Measurements from ENCODE around the gene CHST8. TPM values are rescaled to one million over a fixed set of nuclear protein-coding genes. Genes with fewer than 3 reads are reported as not detected.

Gene CHST8
- total RNA-seq, 1 experiment from 2014 or later, result 33.5 TPM

DNA sequence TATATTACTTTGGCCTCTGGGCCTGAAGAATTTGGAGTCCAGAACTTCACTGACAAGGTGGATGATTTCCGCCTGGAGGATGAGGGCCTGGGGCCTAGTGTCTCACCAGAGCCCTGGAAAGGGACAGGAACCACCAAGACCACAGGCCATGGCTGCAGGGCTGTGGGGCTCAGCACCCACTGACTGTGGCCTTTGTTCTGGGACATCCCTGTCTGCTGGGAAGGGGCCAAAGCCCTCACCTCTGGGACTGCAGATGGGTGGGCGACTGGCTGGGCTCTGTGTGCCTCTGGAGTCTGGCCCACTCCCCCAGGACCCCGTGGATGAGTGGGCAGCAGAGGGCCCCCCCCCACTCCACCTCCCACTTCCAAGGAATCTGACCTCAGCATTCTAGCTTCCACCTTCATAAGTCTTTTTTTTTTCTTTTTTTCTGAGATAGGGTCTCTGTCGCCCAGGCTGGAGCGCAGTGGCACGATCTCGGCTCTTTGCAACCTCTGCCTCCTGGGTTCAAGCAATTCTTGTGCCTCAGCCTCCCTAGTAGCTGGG is 20.3 kb downstream of the CHST8 start:
- CTCF ChIA-PET, result no interaction called here
- no peaks in the 10 kb centered on the region for H3K27me3 Mint-ChIP-seq (ENCODE audit: low read depth)
- no peak overlapping the region for H3K4me3 Mint-ChIP-seq
- POLR2A ChIA-PET, result no interaction called here
- no peaks in the 10 kb centered on the region for H3K36me3 Mint-ChIP-seq
- TF ChIP-seq ZNF232 (CRISPR knock-in tag; IDR thresholded peaks at IDR 0.05) (no peak), JUN (CRISPR knock-in tag; IDR thresholded peaks at IDR 0.05) (no peak), ATF6 (CRISPR knock-in tag; IDR thresholded peaks at IDR 0.05) (no peak), HMGXB4 (CRISPR knock-in tag; IDR thresholded peaks at IDR 0.05) (no peak), ZNF138 (CRISPR knock-in tag; conservative IDR thresholded peaks at IDR 0.05) (no peak), ATF3 (CRISPR knock-in tag; conservative IDR thresholded peaks at IDR 0.05) (no peak), SP1 (CRISPR knock-in tag; conservative IDR thresholded peaks at IDR 0.05) (no peak), ZBTB21 (CRISPR knock-in tag; IDR thresholded peaks at IDR 0.05; ENCODE audit: borderline replicate concordance) (no peak), CREM (CRISPR knock-in tag; IDR thresholded peaks at IDR 0.05) (no peak)
- TF ChIP-seq, protein P1, sequence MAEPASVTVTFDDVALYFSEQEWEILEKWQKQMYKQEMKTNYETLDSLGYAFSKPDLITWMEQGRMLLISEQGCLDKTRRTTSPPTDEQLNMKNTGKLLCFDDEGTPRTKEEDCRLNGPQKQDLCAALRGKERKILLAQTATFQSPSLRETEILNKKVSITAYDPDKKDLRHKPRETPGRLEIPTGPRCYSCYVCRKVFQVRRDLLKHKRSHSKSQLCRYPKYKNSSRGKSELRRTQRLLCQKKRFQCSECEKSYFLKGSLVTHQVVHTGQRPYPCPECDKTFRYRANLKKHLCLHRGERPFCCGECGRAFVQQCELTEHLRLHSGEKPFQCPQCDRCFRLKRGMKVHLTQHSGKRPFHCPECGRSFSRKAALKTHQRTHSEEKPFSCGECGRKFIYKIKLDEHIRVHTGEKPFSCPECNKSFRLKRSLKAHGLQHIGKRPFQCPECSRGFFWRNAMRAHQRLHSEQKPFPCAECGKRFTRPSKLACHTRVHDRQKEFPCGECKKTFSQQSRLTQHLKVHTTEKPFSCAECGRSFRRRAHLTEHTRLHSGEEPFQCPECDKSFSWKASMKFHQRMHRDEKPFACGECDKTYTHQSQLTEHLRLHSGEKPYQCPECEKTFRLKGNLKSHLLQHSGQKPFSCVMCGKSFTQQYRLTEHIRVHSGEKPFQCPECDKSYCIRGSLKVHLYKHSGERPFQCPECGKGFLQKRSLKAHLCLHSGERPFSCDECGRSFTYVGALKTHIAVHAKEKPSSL (CRISPR knock-in tag; conservative IDR thresholded peaks at IDR 0.05), result no peak
- TF ChIP-seq, protein P2, sequence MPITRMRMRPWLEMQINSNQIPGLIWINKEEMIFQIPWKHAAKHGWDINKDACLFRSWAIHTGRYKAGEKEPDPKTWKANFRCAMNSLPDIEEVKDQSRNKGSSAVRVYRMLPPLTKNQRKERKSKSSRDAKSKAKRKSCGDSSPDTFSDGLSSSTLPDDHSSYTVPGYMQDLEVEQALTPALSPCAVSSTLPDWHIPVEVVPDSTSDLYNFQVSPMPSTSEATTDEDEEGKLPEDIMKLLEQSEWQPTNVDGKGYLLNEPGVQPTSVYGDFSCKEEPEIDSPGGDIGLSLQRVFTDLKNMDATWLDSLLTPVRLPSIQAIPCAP (CRISPR knock-in tag; IDR thresholded peaks at IDR 0.05), result no peak
- no peak for ATAC-seq
- peak; percentile 7 for DNase-seq (ENCODE audit: low spot score)
- H3K9me3 Mint-ChIP-seq, result no peaks in the 10 kb centered on the region
- no peak overlapping the region; the same call in 1 of the 2 replicates for H3K27ac Mint-ChIP-seq
- H3K4me1 Mint-ChIP-seq, result peaks cover 66% of the 10 kb centered on the region

GRCh38 chr19:33644284-33644836 is 22.6 kb downstream of the CHST8 start:
- no peaks in the 10 kb centered on the region for H3K27me3 Mint-ChIP-seq (ENCODE audit: low read depth)
- DNase-seq (ENCODE audit: low spot score) (no peak), ATAC-seq (no peak)
- no peaks in the 10 kb centered on the region for H3K36me3 Mint-ChIP-seq
- peaks cover 56% of the 10 kb centered on the region for H3K4me1 Mint-ChIP-seq
- H3K4me3 Mint-ChIP-seq, result no peak overlapping the region
- CTCF ChIA-PET, result interaction anchor here (1.1 kb wide), 1 partner anchor 132 kb away, joined by 3 read pairs; no protein-coding TSS in a partner anchor
- TF ChIP-seq, protein P3, sequence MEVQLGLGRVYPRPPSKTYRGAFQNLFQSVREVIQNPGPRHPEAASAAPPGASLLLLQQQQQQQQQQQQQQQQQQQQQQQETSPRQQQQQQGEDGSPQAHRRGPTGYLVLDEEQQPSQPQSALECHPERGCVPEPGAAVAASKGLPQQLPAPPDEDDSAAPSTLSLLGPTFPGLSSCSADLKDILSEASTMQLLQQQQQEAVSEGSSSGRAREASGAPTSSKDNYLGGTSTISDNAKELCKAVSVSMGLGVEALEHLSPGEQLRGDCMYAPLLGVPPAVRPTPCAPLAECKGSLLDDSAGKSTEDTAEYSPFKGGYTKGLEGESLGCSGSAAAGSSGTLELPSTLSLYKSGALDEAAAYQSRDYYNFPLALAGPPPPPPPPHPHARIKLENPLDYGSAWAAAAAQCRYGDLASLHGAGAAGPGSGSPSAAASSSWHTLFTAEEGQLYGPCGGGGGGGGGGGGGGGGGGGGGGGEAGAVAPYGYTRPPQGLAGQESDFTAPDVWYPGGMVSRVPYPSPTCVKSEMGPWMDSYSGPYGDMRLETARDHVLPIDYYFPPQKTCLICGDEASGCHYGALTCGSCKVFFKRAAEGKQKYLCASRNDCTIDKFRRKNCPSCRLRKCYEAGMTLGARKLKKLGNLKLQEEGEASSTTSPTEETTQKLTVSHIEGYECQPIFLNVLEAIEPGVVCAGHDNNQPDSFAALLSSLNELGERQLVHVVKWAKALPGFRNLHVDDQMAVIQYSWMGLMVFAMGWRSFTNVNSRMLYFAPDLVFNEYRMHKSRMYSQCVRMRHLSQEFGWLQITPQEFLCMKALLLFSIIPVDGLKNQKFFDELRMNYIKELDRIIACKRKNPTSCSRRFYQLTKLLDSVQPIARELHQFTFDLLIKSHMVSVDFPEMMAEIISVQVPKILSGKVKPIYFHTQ (CRISPR knock-in tag; IDR thresholded peaks at IDR 0.05), result no peak
- TF ChIP-seq PRDM15 (CRISPR knock-in tag; IDR thresholded peaks at IDR 0.05), result no peak
- TF ChIP-seq MYBL2 (CRISPR knock-in tag; IDR thresholded peaks at IDR 0.05), result no peak
- no peak for TF ChIP-seq NR2C2 (CRISPR knock-in tag; IDR thresholded peaks at IDR 0.05)
- TF ChIP-seq ESRRA (CRISPR knock-in tag; IDR thresholded peaks at IDR 0.05; ENCODE audit: borderline replicate concordance), result no peak
- TF ChIP-seq ZNF121 (CRISPR knock-in tag; IDR thresholded peaks at IDR 0.05), result peak; percentile 76; the same call in 1 of the 2 replicates
- POLR2A ChIA-PET, result no interaction called here
- H3K9me3 Mint-ChIP-seq, result no peaks in the 10 kb centered on the region
- no peak overlapping the region; the same call in 1 of the 2 replicates for H3K27ac Mint-ChIP-seq

All from WTC11 (cell line).